C4-2B (cell line): ENCODE data around the gene TAPT1.

Experiments used
- H3K27ac ChIP-seq: fragments of 450-650 bp; 2 replicates; pipeline ENCODE4 v1.5.1; 2017
- ZFX ChIP-seq: fragments of 450-650 bp; IDR thresholded peaks from 2 replicates; pipeline ENCODE4 v1.6.1; 2017
- TF ChIP-seq, protein P1 (sequence below): fragments of 450-650 bp; conservative IDR thresholded peaks from 2 replicates; pipeline ENCODE4 v1.5.1; 2017; ENCODE audit warnings: mild to moderate bottlenecking

TAPT1 gene

DNA sequence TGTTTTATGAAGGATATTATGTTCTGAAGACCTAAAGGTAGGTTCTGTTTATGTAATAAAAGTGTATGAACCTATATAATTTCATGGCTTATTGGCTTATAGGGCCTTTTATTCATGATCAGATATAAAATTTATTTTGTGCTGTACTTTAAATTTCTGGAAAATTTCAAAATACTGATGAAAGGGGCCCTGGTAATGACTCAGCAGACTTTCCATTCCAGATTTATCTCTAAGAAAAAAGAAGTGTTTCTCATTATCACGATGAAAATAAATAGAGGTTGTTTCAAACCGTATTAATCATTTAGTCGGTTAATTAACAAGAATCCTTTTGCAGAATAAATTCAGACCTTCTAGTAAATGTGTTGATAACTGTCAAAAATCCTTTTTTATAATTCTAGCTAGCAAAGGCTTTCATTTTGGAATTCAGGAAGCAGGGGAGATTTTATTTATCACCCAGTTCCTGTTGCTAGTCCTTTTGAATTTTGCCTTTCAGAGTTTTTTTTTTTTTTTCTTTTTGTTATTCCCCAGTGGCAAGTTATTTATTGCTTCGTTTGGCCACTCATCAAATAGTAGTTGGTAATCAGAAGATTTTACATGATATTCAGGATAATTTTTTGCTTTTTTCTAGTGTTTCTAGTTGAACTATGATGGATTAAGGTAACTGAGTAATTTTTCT lies 5.4 kb upstream of the TAPT1 start:
- no peak overlapping the region for H3K27ac ChIP-seq

GRCh38 chr4:16230308-16230707 lies 4.0 kb upstream of the TAPT1 start:
- no peak for TF ChIP-seq ZFX
- TF ChIP-seq, protein P1, sequence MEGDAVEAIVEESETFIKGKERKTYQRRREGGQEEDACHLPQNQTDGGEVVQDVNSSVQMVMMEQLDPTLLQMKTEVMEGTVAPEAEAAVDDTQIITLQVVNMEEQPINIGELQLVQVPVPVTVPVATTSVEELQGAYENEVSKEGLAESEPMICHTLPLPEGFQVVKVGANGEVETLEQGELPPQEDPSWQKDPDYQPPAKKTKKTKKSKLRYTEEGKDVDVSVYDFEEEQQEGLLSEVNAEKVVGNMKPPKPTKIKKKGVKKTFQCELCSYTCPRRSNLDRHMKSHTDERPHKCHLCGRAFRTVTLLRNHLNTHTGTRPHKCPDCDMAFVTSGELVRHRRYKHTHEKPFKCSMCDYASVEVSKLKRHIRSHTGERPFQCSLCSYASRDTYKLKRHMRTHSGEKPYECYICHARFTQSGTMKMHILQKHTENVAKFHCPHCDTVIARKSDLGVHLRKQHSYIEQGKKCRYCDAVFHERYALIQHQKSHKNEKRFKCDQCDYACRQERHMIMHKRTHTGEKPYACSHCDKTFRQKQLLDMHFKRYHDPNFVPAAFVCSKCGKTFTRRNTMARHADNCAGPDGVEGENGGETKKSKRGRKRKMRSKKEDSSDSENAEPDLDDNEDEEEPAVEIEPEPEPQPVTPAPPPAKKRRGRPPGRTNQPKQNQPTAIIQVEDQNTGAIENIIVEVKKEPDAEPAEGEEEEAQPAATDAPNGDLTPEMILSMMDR: no peak
- H3K27ac ChIP-seq: no peak overlapping the region

More for the DNA sequence above, 5.4 kb upstream of the TAPT1 start:
- TF ChIP-seq ZFX: no peak
- TF ChIP-seq, protein P1: no peak

DNA sequence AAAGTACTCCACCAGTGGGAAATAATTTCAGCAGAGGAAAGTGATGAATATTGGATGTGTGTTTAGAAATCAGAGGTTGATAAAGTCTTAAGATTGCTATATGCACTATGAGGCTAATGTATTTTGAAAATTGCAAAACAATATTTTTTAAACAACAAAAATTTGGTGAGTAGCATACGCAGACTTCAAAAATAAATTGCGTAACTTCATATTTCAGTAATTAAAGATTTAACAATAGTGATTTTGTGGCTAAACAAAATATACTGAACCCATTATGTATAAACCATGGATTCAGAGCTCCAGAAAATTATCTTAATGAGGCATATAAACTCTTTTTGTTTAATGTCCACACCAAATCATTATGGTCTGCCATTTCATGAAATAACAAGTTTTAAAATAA lies 3.3 kb upstream of the TAPT1 start:
- H3K27ac ChIP-seq: no peak overlapping the region
- TF ChIP-seq, protein P1: no peak
- TF ChIP-seq ZFX: no peak

- TF ChIP-seq, protein P1: no peak
- TF ChIP-seq ZFX: no peak
- H3K27ac ChIP-seq: peak overlapping the region; percentile 91
Observed at GRCh38 chr4:16227462-16227868, 1.2 kb upstream of the TAPT1 start.

GRCh38 chr4:16226816-16227461 lies 668 bp upstream of the TAPT1 start:
- H3K27ac ChIP-seq: peak overlapping the region; percentile 91
- TF ChIP-seq ZFX: no peak; the same call in 1 of the 2 replicates
- TF ChIP-seq, protein P1: no peak

DNA sequence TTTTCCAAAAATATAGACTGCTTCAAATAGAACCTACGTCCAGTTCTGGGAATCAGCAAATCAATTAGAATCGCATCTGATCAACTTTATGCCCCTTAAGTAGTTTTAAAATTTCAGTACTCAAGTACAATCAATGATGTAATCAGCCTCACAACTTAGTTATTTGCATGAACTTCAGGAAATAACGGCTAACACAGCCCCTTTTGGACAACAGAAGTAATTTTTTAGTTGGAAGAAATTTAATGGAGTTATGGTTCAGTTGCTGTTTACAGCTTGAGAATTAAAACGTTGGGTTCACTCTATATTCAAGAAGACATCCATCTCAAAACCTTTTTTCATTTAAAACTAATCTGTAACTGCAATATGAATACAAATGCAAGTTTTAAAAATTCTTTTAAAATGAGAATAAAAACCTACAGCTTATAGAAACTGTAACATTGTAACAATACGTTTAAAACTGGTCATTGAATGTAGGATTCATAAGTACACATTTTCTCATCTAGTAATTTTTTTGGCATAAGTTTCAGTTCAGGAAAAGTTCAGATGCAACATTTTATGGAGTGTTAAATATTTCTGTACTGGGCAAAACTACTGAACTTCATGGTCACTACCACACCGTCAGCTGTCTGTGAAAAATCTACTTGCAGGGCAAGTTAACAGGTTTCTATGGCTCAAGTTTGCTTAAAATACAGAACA lies 956 bp downstream of the TAPT1 start:
- peak overlapping the region; percentile 91 for H3K27ac ChIP-seq

More for the DNA sequence above, 956 bp downstream of the TAPT1 start:
- TF ChIP-seq, protein P1: no peak
- TF ChIP-seq ZFX: no peak
